NT2/D1 (cell line): ENCODE measurements around the gene MED15.

ENCODE experiments used
- SUZ12 ChIP-seq: IDR thresholded peaks from 2 replicates; pipeline ENCODE4 v1.6.1; 2011; ENCODE audit not compliant: insufficient read length, insufficient read depth; ENCODE audit errors: extremely low read depth
- YY1 ChIP-seq: IDR thresholded peaks from 2 replicates; pipeline ENCODE4 v1.6.1; 2011; ENCODE audit not compliant: insufficient read length, insufficient read depth

GRCh38 chr22:20574920-20575353 lies 67.5 kb downstream of the MED15 start:
- TF ChIP-seq SUZ12 (no peak), YY1 (no peak)
